Tibial artery (tissue), 4 donors: ENCODE data around the gene PWP1.

ENCODE experiments used
- DNase-seq, 2 donors: peaks; one replicate each; pipeline ENCODE4 v3.0.0-alpha.2; 2019
- H3K27ac ChIP-seq, 2 donors: fragments of 200-600 bp; sonication (generic) in 1 of 2; 1 replicate in 1 of 2; 2 replicates in 1 of 2; pipeline ENCODE4 v1.5.1; 2018 to 2019; ENCODE audit warnings: mild to moderate bottlenecking in 1 of 2
- H3K27me3 ChIP-seq, 2 donors: fragments of 200-600 bp; sonication (generic) in 1 of 2; one replicate each; pipeline versions ENCODE4 v1.5.1 to v1.6.0; 2016 to 2019
- H3K36me3 ChIP-seq, 3 donors: fragments of 200-600 bp; sonication (generic) in 2 of 3; one replicate each; pipeline ENCODE4 v1.5.1; 2016 to 2019; ENCODE audit warnings: mild to moderate bottlenecking in 2 of 3
- H3K4me1 ChIP-seq, 4 donors: fragments of 200-600 bp; sonication (generic) in 2 of 4; 1 replicate in 3 of 4; 2 replicates in 1 of 4; pipeline ENCODE4 v1.5.1; 2016 to 2019
- H3K4me3 ChIP-seq, 2 donors: fragments of 200-600 bp; sonication (generic) in 1 of 2; 1 replicate in 1 of 2; 2 replicates in 1 of 2; pipeline ENCODE4 v1.5.1; 2018 to 2019; ENCODE audit warnings: mild to moderate bottlenecking in 2 of 2
- H3K9me3 ChIP-seq, 3 donors: fragments of 200-600 bp; sonication (generic) in 1 of 3; one replicate each; pipeline ENCODE4 v1.5.1; 2016 to 2019
- CTCF ChIP-seq, 2 experiments: fragments of 200-600 bp in 1 of 2; fragments of 450-650 bp in 1 of 2; IDR thresholded peaks; one replicate each; pipeline ENCODE4 v1.5.1; 2017 to 2019; ENCODE audit warnings: antibody characterized with exemption in 2 of 2, mild to moderate bottlenecking in 1 of 2, moderate library complexity in 1 of 2
- intact Hi-C: fragments of 100-400 bp; cut with DNase I; formaldehyde crosslinking; loops from one replicate; pipeline ENCODE4 v1.15.0; 2023; ENCODE audit warnings: low total_unique reads

Gene PWP1

GRCh38 chr12:107730618-107731341, 45.2 kb downstream of the PWP1 start:
- no peak overlapping the region for H3K4me3 ChIP-seq
- intact Hi-C loops, result no loop called here
- peaks cover 30 to 37% (median 35%) of the 10 kb centered on the region in 3 donors for H3K36me3 ChIP-seq
- no peaks in the 10 kb centered on the region for H3K27me3 ChIP-seq
- H3K4me1 ChIP-seq, result no peaks in the 10 kb centered on the region
- H3K9me3 ChIP-seq, result no peaks in the 10 kb centered on the region
- no peak overlapping the region for H3K27ac ChIP-seq
- TF ChIP-seq CTCF (IDR thresholded peaks at IDR 0.05), result no peak
- DNase-seq, result no peak

GRCh38 chr12:107731366-107731765, 45.8 kb downstream of the PWP1 start:
- Histone ChIP-seq H3K36me3 (peaks cover 36 to 43% (median 40%) of the 10 kb centered on the region in 3 donors), H3K27ac (no peak overlapping the region), H3K27me3 (no peaks in the 10 kb centered on the region), H3K9me3 (no peaks in the 10 kb centered on the region), H3K4me3 (no peak overlapping the region), H3K4me1 (no peaks in the 10 kb centered on the region)
- intact Hi-C loops, result no loop called here
- no peak for TF ChIP-seq CTCF (IDR thresholded peaks at IDR 0.05)
- no peak for DNase-seq

GRCh38 chr12:107732365-107732764, 46.8 kb downstream of the PWP1 start:
- Histone ChIP-seq H3K36me3 (peaks cover 43 to 53% (median 50%) of the 10 kb centered on the region in 3 donors), H3K4me3 (no peak overlapping the region), H3K27ac (no peak overlapping the region), H3K4me1 (no peaks in the 10 kb centered on the region), H3K9me3 (no peaks in the 10 kb centered on the region), H3K27me3 (no peaks in the 10 kb centered on the region)
- no peak for TF ChIP-seq CTCF (IDR thresholded peaks at IDR 0.05)
- no peak for DNase-seq
- intact Hi-C loops, result no loop called here

GRCh38 chr12:107734139-107734538, 48.5 kb downstream of the PWP1 start:
- Histone ChIP-seq H3K9me3 (no peaks in the 10 kb centered on the region), H3K4me3 (no peak overlapping the region), H3K36me3 (peaks cover 60 to 71% (median 67%) of the 10 kb centered on the region in 3 donors), H3K27me3 (no peaks in the 10 kb centered on the region), H3K27ac (no peak overlapping the region), H3K4me1 (no peaks in the 10 kb centered on the region)
- intact Hi-C loops, result no loop called here
- no peak for DNase-seq
- no peak for TF ChIP-seq CTCF (IDR thresholded peaks at IDR 0.05)

GRCh38 chr12:107735763-107736162, 50.2 kb downstream of the PWP1 start:
- intact Hi-C loops, result no loop called here
- TF ChIP-seq CTCF (IDR thresholded peaks at IDR 0.05), result no peak

More at GRCh38 chr12:107735763-107736162, 50.2 kb downstream of the PWP1 start:
- Histone ChIP-seq H3K27ac (no peak overlapping the region), H3K36me3 (peaks cover 77 to 87% (median 83%) of the 10 kb centered on the region in 3 donors), H3K27me3 (no peaks in the 10 kb centered on the region), H3K4me3 (no peak overlapping the region), H3K9me3 (no peaks in the 10 kb centered on the region), H3K4me1 (no peaks in the 10 kb centered on the region)
- DNase-seq, result no peak
